ENCODE measurements around the gene ZNF24.

DNA sequence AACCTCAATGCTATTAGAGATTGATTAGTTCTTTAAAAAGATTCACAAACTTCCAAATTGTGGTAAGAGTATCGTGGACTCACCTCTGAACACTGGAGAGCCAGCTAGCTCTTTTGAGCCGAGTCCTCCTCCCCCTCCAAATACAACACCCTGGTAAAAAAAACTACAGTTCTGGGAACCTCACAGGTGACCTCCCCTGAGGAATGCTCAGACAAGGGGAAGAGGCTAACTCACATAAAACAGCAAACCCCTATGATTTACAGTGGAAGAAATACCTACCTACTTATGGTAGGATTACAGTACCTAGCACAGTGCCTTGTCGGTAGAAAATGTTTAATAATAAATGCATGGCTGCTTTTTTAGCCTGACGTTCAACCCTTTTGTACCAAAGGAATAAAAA lies 8.4 kb downstream of the ZNF24 start:
- TF ChIP-seq CTCF (IDR thresholded peaks at IDR 0.05) (no peak), POLR2A (IDR thresholded peaks at IDR 0.05) (no peak)
